Measurements from ENCODE around the gene CLINT1.

CLINT1 gene

DNA sequence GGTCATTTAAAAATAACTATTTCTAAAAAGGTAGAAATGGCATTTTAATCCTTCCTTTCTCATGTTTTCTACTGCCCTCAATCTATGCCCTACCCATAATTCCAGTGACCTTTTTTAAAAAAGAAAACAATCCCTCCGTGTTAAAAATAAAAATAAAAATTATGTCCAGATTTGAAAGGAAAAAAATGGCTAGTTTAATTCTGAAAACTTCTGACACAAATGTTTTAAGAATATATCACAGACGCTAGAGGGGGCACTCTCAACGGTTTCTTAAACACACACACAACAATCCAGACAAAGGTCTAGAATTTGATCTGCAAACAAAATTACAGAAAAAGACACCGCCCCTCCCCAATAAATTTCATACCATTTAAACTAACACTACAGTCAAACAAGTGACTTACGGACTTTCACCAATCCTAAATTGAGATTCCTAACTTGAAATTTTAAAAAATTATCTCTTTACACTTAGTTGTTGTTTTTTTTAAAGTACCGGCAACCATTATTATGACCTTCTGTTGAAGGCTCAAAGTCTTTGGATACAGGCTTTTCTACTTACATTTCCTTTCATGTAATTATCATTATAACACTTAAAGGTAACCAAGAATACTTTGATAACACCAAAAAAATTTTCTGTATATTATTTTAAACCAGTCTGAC, 38.2 kb downstream of the CLINT1 start:
- DNase-seq = no peak

DNA sequence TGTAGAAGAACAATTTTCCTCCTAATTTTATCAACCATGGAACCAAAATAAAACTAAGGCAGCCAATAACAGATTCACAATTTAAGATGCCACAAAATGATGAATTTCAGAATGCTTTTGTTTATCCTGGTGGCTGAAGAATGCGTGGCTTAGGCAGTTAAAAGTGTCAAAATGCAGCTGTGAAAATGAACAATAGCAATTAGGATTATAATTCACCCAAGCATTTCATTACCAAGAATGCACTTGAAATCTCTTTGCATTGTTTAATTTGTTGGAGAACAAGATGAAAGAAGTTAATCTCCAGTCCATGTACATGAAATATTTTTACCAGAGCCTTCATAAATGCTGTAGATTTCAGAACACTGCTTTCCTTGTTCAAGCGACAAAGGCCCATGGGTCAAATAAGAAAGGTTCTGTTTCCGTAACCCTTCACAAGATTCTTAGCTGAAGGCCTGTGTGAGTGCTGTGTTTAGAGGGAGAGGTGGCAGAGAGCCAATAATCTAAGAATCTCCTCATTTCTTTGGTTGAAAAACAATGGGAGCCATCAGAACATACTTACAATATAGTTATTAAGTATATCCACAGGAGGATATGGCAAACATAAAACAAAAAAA, 39.3 kb downstream of the CLINT1 start:
- DNase-seq = no peak

DNA sequence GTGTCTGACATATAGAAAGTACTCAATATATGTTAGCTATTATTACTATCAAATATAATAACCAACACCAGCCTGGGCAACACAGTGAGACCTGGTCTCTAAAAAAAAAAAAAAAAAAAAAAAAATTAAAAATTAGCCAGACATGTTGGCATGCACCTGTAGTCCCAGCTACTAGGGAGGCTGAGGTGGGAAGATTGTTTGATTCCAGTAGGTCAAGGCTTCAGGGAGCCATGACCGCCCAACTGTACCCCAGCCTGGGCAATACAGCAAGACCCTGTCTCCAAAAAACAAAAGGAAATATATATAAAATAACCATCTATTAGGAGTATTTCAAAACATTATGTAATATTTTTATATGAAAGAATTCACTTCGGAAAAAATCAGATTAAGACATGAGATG, 40.6 kb downstream of the CLINT1 start:
- no peak for DNase-seq

DNA sequence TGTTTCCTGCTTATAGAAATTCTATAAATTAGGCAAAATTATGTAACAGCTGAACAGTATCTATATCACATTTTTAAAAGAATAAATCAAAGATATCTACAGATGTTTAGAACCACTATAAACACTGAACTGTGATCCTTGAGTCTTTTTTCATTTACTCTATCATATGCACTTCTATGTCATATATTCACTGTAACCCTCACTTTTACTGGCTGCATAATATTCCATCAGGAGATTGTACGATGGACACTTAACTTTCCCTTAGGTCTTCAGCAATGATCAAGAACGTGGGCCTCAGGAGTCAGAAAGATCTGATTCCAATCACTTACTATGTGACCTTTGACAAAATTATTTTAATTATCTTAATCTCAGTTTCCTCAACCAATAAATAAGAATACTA, 41.0 kb downstream of the CLINT1 start:
- no peak for DNase-seq

DNA sequence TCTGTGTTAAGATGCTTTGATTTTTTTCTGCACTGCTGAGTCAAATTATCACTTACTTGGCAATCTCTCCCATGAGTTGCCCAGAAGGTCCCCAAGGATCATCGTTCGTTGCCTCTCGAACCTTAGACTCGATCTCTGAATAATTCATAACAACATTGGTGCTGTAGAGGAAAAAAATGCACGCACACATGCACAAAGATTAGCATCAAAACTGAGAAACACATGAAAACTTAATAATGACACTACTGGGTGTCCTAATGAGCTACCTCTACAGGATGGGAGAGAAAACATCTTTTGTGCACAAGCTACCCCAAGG, 41.6 kb downstream of the CLINT1 start:
- DNase-seq = no peak

DNA sequence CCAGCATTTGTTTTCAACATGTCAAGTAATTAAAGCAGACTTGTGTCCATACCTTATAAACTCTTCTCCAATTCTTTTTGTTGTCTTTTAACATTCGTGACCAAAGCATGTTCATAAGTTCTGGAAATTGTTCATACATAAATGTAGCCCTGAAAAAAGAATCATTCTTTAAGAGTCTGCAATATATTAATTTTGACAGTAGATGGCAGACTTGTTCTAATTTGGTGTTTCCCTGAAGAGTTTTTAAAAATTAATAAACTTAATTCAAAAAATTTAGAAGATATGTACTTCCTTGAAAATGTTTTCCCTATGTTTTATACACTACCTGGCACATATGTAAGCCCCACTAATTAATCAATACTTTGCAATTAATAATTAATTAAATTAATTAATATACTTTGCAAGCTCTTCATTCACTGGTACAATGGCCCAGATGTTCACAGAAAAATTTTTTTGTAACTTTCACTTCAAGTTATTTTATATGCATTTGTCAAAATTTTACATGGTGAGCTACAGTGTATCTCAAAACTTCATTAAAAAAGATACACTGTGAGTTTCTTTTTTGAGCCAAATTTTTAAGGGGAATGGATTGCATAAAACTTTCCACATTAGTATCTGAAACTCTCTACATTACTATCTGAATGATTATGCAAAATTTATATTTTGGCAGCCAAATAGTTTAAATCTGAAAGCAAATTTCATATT, 42.1 kb downstream of the CLINT1 start:
- no peak for DNase-seq

DNA sequence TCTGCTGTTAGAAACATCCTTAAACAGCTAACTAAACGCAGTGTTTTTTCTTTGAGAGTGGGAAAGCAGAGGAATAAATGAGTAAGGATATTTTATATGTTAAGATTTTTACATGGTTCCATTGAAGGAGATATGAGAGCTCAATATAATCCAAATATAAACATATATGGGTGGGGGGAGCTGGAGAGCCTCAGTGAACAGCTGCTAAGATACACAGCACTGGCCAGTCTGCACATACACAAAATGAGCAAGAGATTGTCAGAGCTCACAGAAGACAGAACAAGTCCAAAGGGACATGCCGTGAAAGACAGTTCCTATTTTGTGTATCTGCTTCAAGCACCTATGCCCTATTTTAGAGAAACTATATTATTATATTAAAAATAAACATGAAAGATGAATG, 46.9 kb downstream of the CLINT1 start:
- DNase-seq = no peak

DNA sequence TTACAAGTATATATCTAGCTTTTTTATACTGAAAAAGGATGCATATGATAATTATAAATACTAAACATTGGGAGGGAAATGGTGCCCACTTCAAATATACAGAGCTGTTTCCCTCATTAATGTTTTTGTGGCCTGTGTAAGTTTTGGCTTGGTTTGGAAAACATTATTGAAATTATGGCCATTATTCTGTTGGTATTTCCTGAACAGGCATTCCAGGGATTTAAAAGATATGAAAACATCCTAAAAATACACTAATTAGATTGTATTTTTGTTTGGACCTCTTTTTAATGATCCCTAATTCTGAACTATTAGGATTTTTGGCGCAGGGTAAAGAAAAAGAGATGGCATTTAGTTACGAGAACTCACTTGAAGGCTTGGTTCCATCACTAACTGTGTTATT, 50.9 kb downstream of the CLINT1 start:
- no peak for DNase-seq

DNA sequence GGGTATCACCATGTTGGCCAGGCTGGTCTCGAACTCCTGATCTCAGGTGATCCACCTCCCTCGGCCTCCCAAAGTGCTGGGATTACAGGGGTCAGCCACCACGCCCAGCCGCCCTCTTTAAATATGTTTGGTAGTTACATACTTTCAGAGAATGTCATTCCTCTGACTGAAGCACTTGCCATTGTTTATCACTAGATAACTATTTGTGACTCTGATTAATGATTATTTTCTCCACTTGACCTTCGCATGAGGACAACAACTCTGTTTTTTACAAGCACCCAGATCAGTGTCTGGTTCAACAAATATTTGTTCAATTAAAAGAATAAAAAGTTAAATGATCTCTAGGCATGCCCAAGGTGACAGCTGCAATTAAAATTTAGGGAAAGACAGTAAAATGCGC, 56.2 kb downstream of the CLINT1 start:
- DNase-seq = no peak

DNA sequence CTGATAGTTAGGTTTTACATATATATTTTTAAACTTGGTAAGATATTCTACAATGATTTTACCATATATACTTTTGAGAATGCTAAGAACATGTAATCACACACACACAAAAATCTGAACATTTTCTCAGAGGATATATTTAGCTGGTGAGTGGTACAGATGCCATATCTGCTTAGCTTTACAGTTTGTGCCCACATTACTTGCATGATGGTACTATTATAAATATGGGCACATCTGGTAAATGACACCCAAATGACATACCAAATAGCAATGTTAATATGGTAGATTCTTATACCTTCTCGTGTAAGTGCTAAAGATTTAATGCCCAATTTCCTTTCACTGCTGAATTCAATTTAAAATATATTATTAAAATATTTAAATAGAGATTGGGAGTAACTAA, 58.8 kb downstream of the CLINT1 start:
- no peak for DNase-seq

DNA sequence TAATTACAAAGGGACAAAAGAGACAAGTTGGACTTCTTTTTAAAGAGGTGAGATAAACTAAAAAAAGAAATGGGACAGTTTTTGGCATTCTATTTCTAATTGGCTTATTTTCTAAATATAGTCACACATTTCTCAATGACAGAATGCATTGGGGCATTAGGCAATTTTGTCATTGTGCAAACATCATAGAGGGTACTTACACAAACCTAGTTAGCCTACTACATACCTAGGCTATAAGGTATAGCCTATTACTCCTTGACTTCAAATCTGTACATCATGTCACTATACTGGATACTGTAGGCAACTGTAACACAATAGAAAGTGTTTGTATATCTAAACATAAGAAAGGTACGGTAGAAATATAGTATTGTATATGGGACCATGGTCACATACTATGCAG, 59.4 kb downstream of the CLINT1 start:
- DNase-seq = no peak

DNA sequence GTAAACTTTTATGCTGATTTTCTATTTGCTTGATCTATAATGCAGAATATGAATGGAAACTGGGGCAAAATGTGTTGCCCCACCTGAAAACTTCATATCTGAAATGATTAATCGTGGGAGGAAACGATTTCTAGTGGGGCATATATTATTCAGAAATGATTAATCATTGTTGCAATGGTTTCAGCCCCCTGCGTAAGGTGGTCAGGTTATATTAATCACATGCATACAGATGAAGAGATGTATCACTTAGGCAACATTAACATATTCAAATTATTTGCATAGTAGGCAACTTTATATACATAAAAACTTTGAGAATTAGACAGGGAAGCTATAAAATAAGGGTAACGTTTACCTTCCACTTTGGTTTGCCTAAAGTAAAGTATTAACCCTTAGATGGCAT, 65.6 kb downstream of the CLINT1 start:
- DNase-seq = no peak

DNA sequence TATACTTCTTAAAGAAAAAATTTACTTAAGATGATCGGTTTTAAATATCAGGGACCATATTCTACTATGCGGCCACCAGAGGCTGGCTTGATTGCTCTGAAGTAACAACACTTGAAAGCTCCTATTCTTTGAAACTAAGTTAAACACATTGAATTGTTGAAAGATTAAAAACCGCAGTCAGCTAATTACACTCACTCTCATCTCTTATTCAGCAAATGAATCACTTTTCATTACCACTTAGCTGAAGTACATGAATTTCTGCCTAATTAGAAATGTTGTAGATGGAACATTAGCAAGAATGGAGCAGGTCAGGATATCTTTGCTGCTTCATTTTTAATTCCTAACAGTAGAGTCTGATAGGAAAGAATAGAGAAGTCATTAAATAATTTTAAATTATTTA, 73.1 kb downstream of the CLINT1 start:
- DNase-seq = peak; percentile 37

DNA sequence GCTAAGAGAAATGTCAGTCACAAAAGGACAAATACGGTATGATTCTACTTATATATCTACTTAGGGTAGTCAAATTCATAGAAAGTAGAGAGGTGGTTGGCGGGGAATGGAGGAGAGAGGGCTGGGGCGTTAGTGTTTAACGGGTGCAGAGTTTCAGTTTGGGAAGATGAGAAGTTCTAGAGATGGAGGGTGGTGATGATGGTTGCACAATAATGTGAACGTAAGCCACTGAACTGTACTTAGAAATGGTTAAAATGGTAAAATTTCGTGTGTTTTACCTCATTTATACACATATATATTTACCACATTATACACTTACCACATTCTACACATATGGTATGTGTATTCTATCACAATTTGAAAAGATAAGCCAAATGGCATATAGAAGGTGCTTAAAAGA, 79.7 kb downstream of the CLINT1 start:
- no peak for DNase-seq

DNA sequence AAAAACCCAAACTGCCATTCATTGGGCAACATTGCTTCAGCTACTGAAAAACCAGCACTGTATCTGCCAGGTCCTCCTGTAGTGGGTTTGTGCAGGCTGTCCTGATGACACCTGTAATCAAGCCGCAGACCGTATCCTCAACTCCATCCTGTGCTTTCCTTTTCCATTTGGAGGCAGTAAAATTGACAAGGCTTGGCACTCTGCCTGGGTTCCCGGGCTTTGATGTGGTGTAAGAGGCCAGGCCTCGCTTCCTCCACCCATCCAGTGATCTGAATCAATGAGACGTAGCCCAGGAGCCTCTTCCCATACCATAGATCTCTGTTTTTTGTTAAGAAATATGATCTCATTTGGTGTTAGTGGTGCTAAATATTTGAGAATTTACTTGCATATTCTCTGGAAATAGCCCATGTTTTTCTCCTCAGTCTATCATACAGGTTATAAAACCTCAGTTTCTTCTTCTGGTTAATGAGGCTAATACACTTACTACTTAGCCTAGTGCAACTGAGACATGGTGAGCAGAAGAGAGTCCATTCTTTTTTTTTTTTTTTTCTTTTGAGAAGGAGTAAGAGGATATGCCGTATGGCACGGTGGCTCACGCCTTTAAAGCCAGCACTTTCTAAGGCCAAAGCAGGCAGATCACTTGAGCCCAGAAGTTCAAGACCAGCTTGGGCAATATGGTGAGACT, 80.7 kb downstream of the CLINT1 start:
- DNase-seq = peak; percentile 69

DNA sequence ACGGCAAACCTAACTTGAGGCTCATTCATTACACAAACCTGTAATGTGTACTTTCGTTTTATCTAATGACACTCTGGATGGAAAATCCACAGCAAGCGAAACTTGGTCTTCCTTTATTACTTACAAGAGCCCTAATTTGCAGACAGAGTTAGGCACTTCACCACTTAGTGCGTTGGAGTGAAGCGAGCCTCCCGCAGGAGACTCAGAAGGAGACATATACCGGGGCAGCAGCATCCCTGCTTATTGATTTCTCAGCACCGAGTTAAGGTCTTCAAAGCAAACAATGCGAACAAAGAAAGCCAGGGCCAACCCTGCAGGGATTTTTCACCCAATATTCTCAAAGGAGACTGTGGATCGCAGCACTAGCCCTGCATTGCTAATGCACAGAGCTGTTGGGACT, 86.8 kb downstream of the CLINT1 start:
- DNase-seq = no peak

DNA sequence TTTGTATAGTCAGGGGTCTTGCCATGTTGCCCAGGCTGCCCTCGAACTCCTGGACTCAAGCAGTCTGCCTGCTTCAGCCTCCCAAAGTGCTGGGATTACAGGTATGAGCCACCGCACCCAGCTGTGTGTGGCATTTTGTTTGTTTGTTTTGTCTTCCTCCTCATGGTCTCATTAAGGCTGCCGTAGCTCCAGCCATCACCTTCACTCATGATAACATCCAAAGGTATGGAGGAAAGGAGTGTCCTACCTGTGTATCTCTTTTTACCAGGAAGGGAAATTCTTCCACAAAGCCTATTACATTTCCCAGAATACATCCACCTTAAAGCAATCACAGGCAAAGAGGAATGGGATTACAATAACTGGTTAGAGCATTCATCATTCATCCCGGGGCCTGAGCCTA, 88.3 kb downstream of the CLINT1 start:
- no peak for DNase-seq

DNA sequence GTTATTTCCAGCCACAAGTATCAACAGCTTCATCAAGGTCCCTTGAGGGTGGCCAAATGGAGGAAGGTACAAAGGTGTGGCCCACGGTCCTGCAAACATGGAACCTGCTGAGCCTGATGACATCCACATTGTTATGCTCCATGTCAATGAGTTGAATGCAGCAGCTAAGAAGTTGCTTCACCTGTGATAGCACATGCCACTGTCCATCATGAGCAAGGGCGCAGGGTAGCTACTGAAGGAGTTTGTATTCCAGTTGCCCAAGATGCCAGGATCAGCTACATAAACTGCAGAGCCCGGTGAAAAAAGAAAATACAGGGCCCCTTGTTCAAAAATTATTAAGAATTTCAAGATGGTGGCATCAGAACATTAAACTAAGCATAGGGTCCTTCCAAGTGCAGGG, 91.3 kb downstream of the CLINT1 start:
- DNase-seq = no peak

DNA sequence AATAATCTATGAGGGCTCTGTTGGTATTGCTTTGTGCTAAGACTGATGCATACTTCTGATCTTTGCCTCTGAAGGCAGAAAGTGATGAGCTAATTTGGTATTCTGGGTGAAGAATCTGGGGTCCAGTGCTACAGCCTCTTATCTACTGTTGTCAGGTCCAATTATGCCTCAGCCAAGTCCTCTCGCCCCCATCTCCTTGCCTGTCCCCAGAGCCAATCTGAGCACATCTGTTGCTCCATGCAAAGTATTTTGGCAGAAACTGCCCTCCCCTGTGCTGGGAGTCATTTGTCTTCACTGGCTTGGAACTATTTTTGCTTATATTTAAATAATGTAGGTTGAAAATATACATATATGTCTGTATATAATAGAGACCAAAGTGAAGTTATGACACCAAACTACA, 92.0 kb downstream of the CLINT1 start:
- DNase-seq = no peak

DNA sequence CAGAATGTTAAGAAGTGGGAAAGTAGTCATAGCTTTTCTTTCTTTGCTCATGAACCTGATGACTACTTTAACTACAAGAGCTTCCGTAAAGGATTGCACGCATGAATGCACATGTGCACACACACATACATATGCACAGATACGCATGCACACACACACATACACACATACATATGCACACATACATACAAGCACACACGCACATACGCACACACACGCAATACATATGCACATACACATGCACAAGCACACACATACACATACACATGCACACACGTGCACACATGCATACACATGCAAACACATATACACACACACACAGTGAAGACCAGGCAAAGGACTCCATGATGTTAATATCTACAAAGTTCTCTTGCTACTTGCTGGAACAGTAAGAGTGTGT, 92.5 kb downstream of the CLINT1 start:
- DNase-seq = no peak

DNA sequence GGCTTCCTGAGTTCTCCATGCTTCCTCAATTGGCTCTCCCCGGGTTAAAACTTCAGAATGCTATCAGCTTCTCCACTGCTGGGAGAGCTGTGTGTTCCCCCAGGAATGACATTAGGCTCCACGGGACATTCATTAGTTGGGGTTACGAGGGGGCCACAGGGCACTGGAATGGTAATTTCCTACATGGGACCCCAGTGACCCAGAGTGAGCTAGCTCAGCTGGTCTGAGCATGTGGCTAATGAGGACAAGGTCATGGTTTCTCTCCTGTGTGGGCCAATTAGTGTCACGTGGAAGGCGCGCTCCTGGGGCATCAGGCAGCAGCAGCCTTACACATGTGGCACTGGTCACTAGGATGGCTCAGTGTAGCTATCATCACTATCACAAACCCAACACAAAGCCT, 94.4 kb downstream of the CLINT1 start:
- DNase-seq = no peak

DNA sequence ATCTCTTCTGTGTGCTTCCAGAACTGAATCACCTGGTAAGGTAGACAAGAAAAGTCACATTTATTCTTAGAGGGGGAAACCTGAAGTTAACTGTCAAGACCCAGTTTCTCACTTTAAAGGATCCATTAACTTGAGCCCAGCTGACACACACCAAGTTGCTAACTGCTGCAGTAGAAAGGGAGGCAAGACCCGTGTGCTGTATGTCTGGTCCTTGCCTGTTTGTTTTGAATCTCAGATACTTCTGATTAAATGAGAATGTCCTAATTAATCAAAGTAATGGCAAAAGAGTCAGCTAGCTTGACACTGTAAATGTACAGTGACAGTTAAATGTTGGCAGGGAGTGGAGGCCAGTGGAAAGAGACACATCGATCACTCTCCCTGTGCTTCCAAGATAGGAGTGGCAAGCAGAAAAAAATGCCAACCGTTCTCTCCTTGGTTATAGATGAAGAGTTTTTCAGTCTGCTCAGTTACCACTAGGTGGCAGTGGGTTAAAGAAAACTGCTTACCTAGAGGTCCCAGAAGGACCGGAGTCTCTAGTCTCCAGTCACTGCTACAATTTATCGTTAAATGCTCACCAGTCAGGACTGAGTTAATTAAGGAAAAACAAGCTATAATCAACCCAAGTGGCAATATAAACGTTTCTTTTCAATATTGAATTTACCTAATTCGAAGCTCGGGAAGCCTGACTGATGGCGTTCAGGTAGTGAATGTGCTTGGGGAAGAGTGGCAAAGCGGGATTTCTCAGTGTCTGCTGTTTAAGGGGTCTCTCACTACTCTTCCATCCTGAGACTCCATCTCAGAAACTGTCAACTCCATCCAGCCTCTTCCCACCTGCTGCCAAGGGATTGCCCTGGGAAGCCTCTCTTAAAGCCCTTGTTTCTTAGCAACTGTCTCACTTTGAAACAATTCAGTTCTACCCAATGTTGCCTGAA, 97.0 kb downstream of the CLINT1 start:
- DNase-seq = peak; percentile 18

DNA sequence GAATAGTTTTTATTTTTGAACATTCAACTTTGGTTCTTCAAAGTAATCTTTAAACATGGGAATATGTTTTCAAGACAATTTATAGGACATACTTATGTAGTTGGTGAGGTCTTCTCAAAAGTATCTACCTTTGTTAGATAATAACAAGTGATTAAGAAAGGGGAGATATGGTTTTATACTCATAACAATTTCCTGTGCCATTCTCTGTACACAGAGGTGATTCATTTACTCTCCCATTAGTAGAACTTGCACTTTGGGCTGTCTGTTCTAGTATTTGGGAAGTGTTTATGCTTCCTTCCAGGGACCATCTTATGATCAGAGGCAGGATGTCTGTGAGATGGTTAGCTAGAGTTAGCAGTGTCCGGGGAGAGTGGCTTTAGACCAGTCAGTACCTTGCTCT, 100.2 kb downstream of the CLINT1 start:
- DNase-seq = no peak
